GM10248 (cell line): ENCODE measurements around the gene ZNF782.

ENCODE experiments used
- CTCF ChIA-PET: fragments of 300-600 bp; sonication (Branson Sonifier 250); formaldehyde crosslinking; extraction: SDS; loops from one replicate; lab custom pipeline; 2021; ENCODE audit warnings: antibody characterized with exemption; lab: Yijun Ruan, JAX
- POLR2A ChIA-PET: fragments of 350-650 bp; sonication (Branson Sonifier 250); formaldehyde crosslinking; extraction: SDS; loops from one replicate; lab custom pipeline; 2020; ENCODE audit warnings: antibody characterized with exemption; lab: Yijun Ruan, JAX
- DNase-seq: peaks from one replicate; pipeline ENCODE4 v3.0.0; 2012; ENCODE audit errors: extremely low spot score
- CTCF ChIP-seq: IDR thresholded peaks from 2 replicates; pipeline ENCODE4 v1.5.1; 2012; ENCODE audit warnings: mild to moderate bottlenecking, low read depth; ENCODE audit errors: extremely low read depth, missing control alignments, control extremely low read depth

The ZNF782 gene

GRCh38 chr9:96877269-96877668 lies 23.0 kb upstream of the ZNF782 start:
- ChIA-PET CTCF (interaction anchor here (1.4 to 1.8 kb wide), 2 partner anchors 13 to 20 kb away, joined by 3 to 7 read pairs; no protein-coding TSS in a partner anchor), POLR2A (no interaction called here)
- DNase-seq, result no peak
- TF ChIP-seq CTCF, result no peak

- ChIA-PET CTCF (interaction anchor here (0.8 to 8.2 kb wide), 7 partner anchors 8 to 740 kb away, joined by 3 to 81 read pairs (median 4); no protein-coding TSS in a partner anchor), POLR2A (no interaction called here)
- peak; percentile 72 for DNase-seq
- peak; percentile 29 for TF ChIP-seq CTCF
These were observed 21.3 kb upstream of the ZNF782 start for GRCh38 chr9:96875461-96876142.

- CTCF ChIA-PET, result interaction anchor here (0.8 to 8.2 kb wide), 8 partner anchors 9 to 740 kb away, joined by 3 to 81 read pairs (median 4); no protein-coding TSS in a partner anchor
- TF ChIP-seq CTCF, result no peak
- POLR2A ChIA-PET, result no interaction called here
- DNase-seq, result peak; percentile 62
These were observed 20.7 kb upstream of the ZNF782 start for GRCh38 chr9:96874947-96875460.

GRCh38 chr9:96874201-96874785 lies 20.0 kb upstream of the ZNF782 start:
- ChIA-PET POLR2A (no interaction called here), CTCF (interaction anchor here (0.9 to 8.2 kb wide), 7 partner anchors 10 to 741 kb away, joined by 3 to 81 read pairs (median 4); partner anchors contain the start of gene ZNF782)
- DNase-seq, result no peak
- no peak for TF ChIP-seq CTCF

- CTCF ChIA-PET, result interaction anchor here (1.4 to 8.2 kb wide), 2 partner anchors 11 to 14 kb away, joined by 3 to 81 read pairs; no protein-coding TSS in a partner anchor
- POLR2A ChIA-PET, result no interaction called here
- no peak for DNase-seq
These were observed 16.9 kb upstream of the ZNF782 start for GRCh38 chr9:96871176-96871575.

More at GRCh38 chr9:96871176-96871575, 16.9 kb upstream of the ZNF782 start:
- no peak for TF ChIP-seq CTCF
